IMR-90 (cell line): ENCODE measurements around the gene MEDAG. TPM values are rescaled to one million over a fixed set of nuclear protein-coding genes. Genes with fewer than 3 reads are reported as not detected.

Experiments used
- ATAC-seq: fragments of 200-7000 bp; cut with Tn5 transposase; 2 replicates; pipeline ENCODE4 v1.9.1; 2020; ENCODE audit warnings: low read depth, mild to moderate bottlenecking, moderate library complexity
- BruUV-seq: library from RNA; stranded (reverse); fragments of 400-500 nt; replicated peaks from 2 replicates; lab custom pipeline; 2021; lab: Mats Ljungman, UMichigan
- CTCF ChIA-PET: fragments of 300-600 bp; formaldehyde crosslinking; extraction: SDS; loops from one replicate; lab custom pipeline; 2021; ENCODE audit warnings: antibody characterized with exemption; lab: Yijun Ruan, JAX
- POLR2A ChIA-PET: fragments of 300-600 bp; sonication (Branson Sonifier 250); formaldehyde crosslinking; loops from one replicate; lab custom pipeline; 2022; ENCODE audit warnings: antibody characterized with exemption; ENCODE audit not compliant: unreplicated experiment; lab: Charles Lee
- DNase-seq: peaks from one replicate; pipeline ENCODE4 v3.0.0; 2013
- H2AFZ ChIP-seq: replicated peaks from 2 replicates; pipeline ENCODE3; 2013; ENCODE audit warnings: low read length, mild to moderate bottlenecking; ENCODE audit not compliant: poor library complexity
- H2AK5ac ChIP-seq: 2 replicates; pipeline ENCODE4 v1.6.1; 2013; ENCODE audit warnings: low read depth, low read length, inconsistent platforms
- H2AK9ac ChIP-seq: replicated peaks from 2 replicates; pipeline ENCODE3; 2013; ENCODE audit warnings: mild to moderate bottlenecking, low read depth, low read length, moderate library complexity; ENCODE audit not compliant: poor library complexity
- H2BK120ac ChIP-seq: 2 replicates; pipeline ENCODE4 v1.6.1; 2013; ENCODE audit warnings: low read depth, low read length, inconsistent platforms
- H2BK15ac ChIP-seq: 3 replicates; pipeline ENCODE4 v1.6.1; 2013; ENCODE audit warnings: low read depth, low read length, inconsistent platforms
- H2BK20ac ChIP-seq: 2 replicates; pipeline ENCODE4 v1.6.1; 2013; ENCODE audit warnings: low read depth, mild to moderate bottlenecking, inconsistent platforms, low read length, moderate library complexity
- H2BK5ac ChIP-seq: 2 replicates; pipeline ENCODE4 v1.6.1; 2013; ENCODE audit warnings: mild to moderate bottlenecking, low read depth, low read length, inconsistent platforms; ENCODE audit not compliant: poor library complexity, severe bottlenecking
- H3K14ac ChIP-seq: replicated peaks from 2 replicates; pipeline ENCODE4 v1.6.1; 2013; ENCODE audit warnings: low read depth, low read length, inconsistent platforms
- H3K18ac ChIP-seq: 2 replicates; pipeline ENCODE4 v1.6.1; 2013; ENCODE audit warnings: low read depth, low read length, control low read depth
- H3K23ac ChIP-seq: 2 replicates; pipeline ENCODE4 v1.6.1; 2013; ENCODE audit warnings: low read depth, low read length, inconsistent platforms
- H3K27ac ChIP-seq: 2 replicates; pipeline ENCODE4 v1.5.1; 2013; ENCODE audit warnings: mild to moderate bottlenecking, control low read depth, low read length; ENCODE audit not compliant: insufficient read depth
- H3K27me3 ChIP-seq: 2 replicates; pipeline ENCODE4 v1.6.1; 2013; ENCODE audit warnings: low read length; ENCODE audit not compliant: control insufficient read depth, insufficient read depth
- H3K36me3 ChIP-seq: 2 replicates; pipeline ENCODE4 v1.6.1; 2013; ENCODE audit warnings: low read length, mixed read lengths; ENCODE audit not compliant: control insufficient read depth, insufficient read depth
- H3K4ac ChIP-seq: 2 replicates; pipeline ENCODE4 v1.6.1; 2013; ENCODE audit warnings: low read depth, low read length, inconsistent platforms
- H3K4me1 ChIP-seq: 2 replicates; pipeline ENCODE4 v1.6.1; 2013; ENCODE audit warnings: low read length, mixed read lengths; ENCODE audit not compliant: control insufficient read depth, insufficient read depth
- H3K4me2 ChIP-seq: 2 replicates; pipeline ENCODE4 v1.6.1; 2013; ENCODE audit warnings: low read depth, mild to moderate bottlenecking, control low read depth, low read length, moderate library complexity
- H3K4me3 ChIP-seq: 2 replicates; pipeline ENCODE4 v1.5.1; 2013; ENCODE audit warnings: low read depth, mild to moderate bottlenecking, control low read depth, low read length, moderate library complexity; ENCODE audit not compliant: insufficient read depth
- H3K56ac ChIP-seq: 2 replicates; pipeline ENCODE4 v1.6.1; 2013; ENCODE audit warnings: low read length, inconsistent platforms; ENCODE audit not compliant: insufficient read depth; ENCODE audit errors: extremely low read depth
- H3K79me1 ChIP-seq, 2 experiments: 2 replicates each; pipeline ENCODE4 v1.6.1; 2013; ENCODE audit warnings: low read length in 2 of 2, inconsistent platforms in 1 of 2, low read depth in 1 of 2
- H3K9ac ChIP-seq: 2 replicates; pipeline ENCODE4 v1.6.1; 2013; ENCODE audit warnings: low read depth, low read length, control low read depth
- H3K9me1 ChIP-seq: 2 replicates; pipeline ENCODE4 v1.6.1; 2013; ENCODE audit warnings: low read length, inconsistent platforms; ENCODE audit not compliant: insufficient read depth
- H3K9me3 ChIP-seq: 2 replicates; pipeline ENCODE4 v1.6.1; 2013; ENCODE audit warnings: low read length; ENCODE audit not compliant: control insufficient read depth, insufficient read depth
- H4K20me1 ChIP-seq: 2 replicates; pipeline ENCODE4 v1.6.1; 2013; ENCODE audit warnings: low read length, inconsistent platforms; ENCODE audit not compliant: insufficient read depth
- H4K5ac ChIP-seq: 2 replicates; pipeline ENCODE4 v1.6.1; 2013; ENCODE audit warnings: mild to moderate bottlenecking, low read depth, low read length, control low read depth
- H4K8ac ChIP-seq, 2 experiments: 2 replicates each; pipeline ENCODE4 v1.6.1; 2013; ENCODE audit warnings: low read depth in 2 of 2, low read length in 2 of 2, control low read depth in 1 of 2, inconsistent platforms in 1 of 2
- H4K91ac ChIP-seq: 2 replicates; pipeline ENCODE4 v1.6.1; 2013; ENCODE audit warnings: low read depth, low read length, inconsistent platforms; ENCODE audit not compliant: insufficient read depth
- BHLHE40 ChIP-seq: fragments of 150-350 bp; IDR thresholded peaks from 2 replicates; pipeline ENCODE4 v1.6.1; 2016; ENCODE audit warnings: mild to moderate bottlenecking, low read depth, low read length
- CEBPB ChIP-seq: IDR thresholded peaks from 2 replicates; pipeline ENCODE4 v1.6.1; 2012; ENCODE audit warnings: low read depth, low read length, improper control_type of control experiment
- CHD1 ChIP-seq: IDR thresholded peaks from 2 replicates; pipeline ENCODE4 v1.6.1; 2012; ENCODE audit warnings: low read depth, low read length, improper control_type of control experiment
- FOS ChIP-seq: fragments of 150-350 bp; IDR thresholded peaks from 2 replicates; pipeline ENCODE4 v1.6.1; 2016; ENCODE audit warnings: low read depth, low read length
- MAFK ChIP-seq: IDR thresholded peaks from 2 replicates; pipeline ENCODE4 v1.6.1; 2012; ENCODE audit warnings: low read depth, low read length, improper control_type of control experiment
- MAZ ChIP-seq: IDR thresholded peaks from 2 replicates; pipeline ENCODE4 v1.6.1; 2012; ENCODE audit warnings: low read depth, mild to moderate bottlenecking, low read length, improper control_type of control experiment, moderate library complexity, borderline replicate concordance
- MXI1 ChIP-seq: IDR thresholded peaks from 2 replicates; pipeline ENCODE4 v1.6.1; 2012; ENCODE audit warnings: low read depth, mild to moderate bottlenecking, low read length, moderate library complexity, borderline replicate concordance
- NFE2L2 ChIP-seq: fragments of 150-350 bp; IDR thresholded peaks from 2 replicates; pipeline ENCODE4 v1.6.1; 2016; ENCODE audit warnings: low read depth, mild to moderate bottlenecking, low read length
- POLR2A ChIP-seq: IDR thresholded peaks from 2 replicates; pipeline ENCODE4 v1.6.1; 2012; ENCODE audit warnings: mild to moderate bottlenecking, low read depth, low read length
- RAD21 ChIP-seq: IDR thresholded peaks from 2 replicates; pipeline ENCODE4 v1.6.1; 2012; ENCODE audit warnings: low read length, improper control_type of control experiment
- RCOR1 ChIP-seq: IDR thresholded peaks from 2 replicates; pipeline ENCODE4 v1.6.1; 2012; ENCODE audit warnings: mild to moderate bottlenecking, low read length, improper control_type of control experiment; ENCODE audit not compliant: insufficient replicate concordance
- RFX5 ChIP-seq: IDR thresholded peaks from 2 replicates; pipeline ENCODE4 v1.8.0; 2012; ENCODE audit warnings: low read depth, mild to moderate bottlenecking, low read length, moderate library complexity
- SMC3 ChIP-seq: fragments of 150-350 bp; IDR thresholded peaks from 2 replicates; pipeline ENCODE4 v1.6.1; 2016; ENCODE audit warnings: low read depth, mild to moderate bottlenecking, antibody characterized with exemption, low read length, moderate library complexity
- USF2 ChIP-seq: fragments of 150-350 bp; IDR thresholded peaks from 2 replicates; pipeline ENCODE4 v1.6.1; 2017; ENCODE audit warnings: mild to moderate bottlenecking, antibody characterized with exemption, low read length, low read depth
- WGBS, 2 experiments: methylation state at CpG; one replicate each; pipeline versions ENCODE4 v1.1.5 to v1.1.7; 2013; ENCODE audit warnings: missing lambda C conversion rate in 2 of 2; ENCODE audit not compliant: insufficient read length in 1 of 2; ENCODE audit errors: extremely low coverage in 2 of 2; 5-methylcytosine and 5-hydroxymethylcytosine counted together
- dilution Hi-C: fragments of 300-500 bp; cut with HindIII; formaldehyde crosslinking; loops from one replicate; pipeline ENCODE4 v1.14.3; 2018; ENCODE audit warnings: low sequenced_read_pairs; ENCODE audit not compliant: unreplicated experiment
- in situ Hi-C: fragments of 300-500 bp; cut with MboI; formaldehyde crosslinking; loops from 3 replicates; pipeline ENCODE4 v1.14.3; 2019; ENCODE audit warnings: low sequenced_read_pairs, inconsistent platforms, mixed read lengths
- intact Hi-C: fragments of 100-400 bp; cut with micrococcal nuclease; formaldehyde crosslinking; loops from 2 replicates; pipeline ENCODE4 v1.10.0; 2022
- polyA plus RNA-seq, 3 experiments: library from polyadenylated mRNA; depleted of rRNA; stranded (reverse); fragments of >200 nt; gene quantifications; 2 replicates each; pipeline ENCODE4 v1.2.3, GENCODE V29; 2012; ENCODE audit warnings: low replicate concordance in 1 of 3
- total RNA-seq: library from RNA; depleted of rRNA; stranded (reverse); fragments of >200 nt; gene quantifications from 2 replicates; pipeline ENCODE4 v1.2.3, GENCODE V29; 2012
- TF ChIP-seq, protein P1 (sequence below): fragments of 150-350 bp; IDR thresholded peaks from 2 replicates; pipeline ENCODE4 v1.6.1; 2016; ENCODE audit warnings: low read depth, mild to moderate bottlenecking, low read length, moderate library complexity, borderline replicate concordance
- TF ChIP-seq, protein P2 (sequence below): conservative IDR thresholded peaks from 2 replicates; pipeline ENCODE4 v1.5.1; 2012; ENCODE audit warnings: mild to moderate bottlenecking, low read depth, low read length, improper control_type of control experiment

The MEDAG gene
- total and polyA plus RNA-seq, 2 of the 4 experiments (the other 2 are of a cell fraction), result 0.32 to 0.36 TPM

DNA sequence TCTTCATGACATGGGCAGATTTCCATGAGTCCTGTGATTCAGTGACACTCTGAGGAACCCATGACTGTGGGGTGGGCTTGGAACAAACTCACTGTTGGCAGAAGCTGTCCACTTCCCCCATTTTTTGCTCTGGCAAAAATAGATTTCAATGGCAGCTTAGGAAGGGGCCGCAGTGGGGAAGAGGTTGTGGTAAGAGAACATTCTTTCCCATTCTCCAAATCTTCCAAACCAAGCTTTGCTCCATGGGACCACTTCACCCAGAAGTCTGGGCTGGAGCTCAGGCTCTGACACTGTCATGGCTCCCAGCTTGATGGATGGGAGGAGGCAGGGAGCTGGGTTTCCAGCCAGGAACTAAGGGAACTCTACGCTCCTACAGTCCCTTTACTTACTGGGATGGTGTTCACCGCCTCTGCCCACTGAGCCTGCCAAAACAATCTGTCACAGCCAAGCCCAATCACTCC lies 24.9 kb upstream of the MEDAG start:
- peak overlapping the region; percentile 68 for H2AK9ac ChIP-seq
- POLR2A ChIA-PET, result interaction anchor here (0.6 kb wide), 1 partner anchor 8 kb away, joined by 3 read pairs; no protein-coding TSS in a partner anchor
- dilution Hi-C loops (no loop called here), in situ Hi-C loops (no loop called here), intact Hi-C loops (loop anchor here (10.0 kb wide), 1 partner anchor 254 kb away; no protein-coding TSS in a partner anchor)
- 0 out of 2 replicates have a peak overlapping the region, but pooled peaks have one; percentile 9 for H3K9ac ChIP-seq
- H3K4me3 ChIP-seq, result no peak overlapping the region
- no peak for DNase-seq
- H4K20me1 ChIP-seq, result no peaks in the 10 kb centered on the region
- H3K27me3 ChIP-seq, result no peaks in the 10 kb centered on the region
- peak overlapping the region; percentile 88 for H3K27ac ChIP-seq
- peak overlapping the region; percentile 81 for H3K4ac ChIP-seq
- no peaks in the 10 kb centered on the region for H3K36me3 ChIP-seq
- H2BK120ac ChIP-seq, result peak overlapping the region; percentile 89
- H3K56ac ChIP-seq, result peak overlapping the region; percentile 81
- no peak for TF ChIP-seq BHLHE40
- TF ChIP-seq MAFK, result no peak
- no peak for TF ChIP-seq MXI1
- no peak for TF ChIP-seq SMC3
- no peak for TF ChIP-seq CHD1
- TF ChIP-seq, protein P1, sequence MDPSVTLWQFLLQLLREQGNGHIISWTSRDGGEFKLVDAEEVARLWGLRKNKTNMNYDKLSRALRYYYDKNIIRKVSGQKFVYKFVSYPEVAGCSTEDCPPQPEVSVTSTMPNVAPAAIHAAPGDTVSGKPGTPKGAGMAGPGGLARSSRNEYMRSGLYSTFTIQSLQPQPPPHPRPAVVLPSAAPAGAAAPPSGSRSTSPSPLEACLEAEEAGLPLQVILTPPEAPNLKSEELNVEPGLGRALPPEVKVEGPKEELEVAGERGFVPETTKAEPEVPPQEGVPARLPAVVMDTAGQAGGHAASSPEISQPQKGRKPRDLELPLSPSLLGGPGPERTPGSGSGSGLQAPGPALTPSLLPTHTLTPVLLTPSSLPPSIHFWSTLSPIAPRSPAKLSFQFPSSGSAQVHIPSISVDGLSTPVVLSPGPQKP, result no peak
- TF ChIP-seq RAD21, result no peak
- no peak for TF ChIP-seq NFE2L2
- TF ChIP-seq, protein P2, sequence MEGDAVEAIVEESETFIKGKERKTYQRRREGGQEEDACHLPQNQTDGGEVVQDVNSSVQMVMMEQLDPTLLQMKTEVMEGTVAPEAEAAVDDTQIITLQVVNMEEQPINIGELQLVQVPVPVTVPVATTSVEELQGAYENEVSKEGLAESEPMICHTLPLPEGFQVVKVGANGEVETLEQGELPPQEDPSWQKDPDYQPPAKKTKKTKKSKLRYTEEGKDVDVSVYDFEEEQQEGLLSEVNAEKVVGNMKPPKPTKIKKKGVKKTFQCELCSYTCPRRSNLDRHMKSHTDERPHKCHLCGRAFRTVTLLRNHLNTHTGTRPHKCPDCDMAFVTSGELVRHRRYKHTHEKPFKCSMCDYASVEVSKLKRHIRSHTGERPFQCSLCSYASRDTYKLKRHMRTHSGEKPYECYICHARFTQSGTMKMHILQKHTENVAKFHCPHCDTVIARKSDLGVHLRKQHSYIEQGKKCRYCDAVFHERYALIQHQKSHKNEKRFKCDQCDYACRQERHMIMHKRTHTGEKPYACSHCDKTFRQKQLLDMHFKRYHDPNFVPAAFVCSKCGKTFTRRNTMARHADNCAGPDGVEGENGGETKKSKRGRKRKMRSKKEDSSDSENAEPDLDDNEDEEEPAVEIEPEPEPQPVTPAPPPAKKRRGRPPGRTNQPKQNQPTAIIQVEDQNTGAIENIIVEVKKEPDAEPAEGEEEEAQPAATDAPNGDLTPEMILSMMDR, result no peak
- no peak for TF ChIP-seq CEBPB
- no peak for TF ChIP-seq RFX5
- TF ChIP-seq MAZ, result no peak
- no peak for TF ChIP-seq POLR2A
- no peak for TF ChIP-seq USF2
- no peak for TF ChIP-seq FOS
- TF ChIP-seq RCOR1, result no peak
- peaks cover 27% of the 10 kb centered on the region for H3K4me1 ChIP-seq
- H4K91ac ChIP-seq, result peak overlapping the region; percentile 94
- peaks cover 0 to 5% of the 10 kb centered on the region in 2 experiments; a peak in 1 of 4 replicates for H3K79me1 ChIP-seq
- H3K18ac ChIP-seq, result peak overlapping the region; percentile 97
- H2BK20ac ChIP-seq, result peak overlapping the region; percentile 87
- H4K5ac ChIP-seq, result peak overlapping the region; percentile 86
- H2BK5ac ChIP-seq, result peak overlapping the region; percentile 96
- ATAC-seq, result peak; percentile 4; the same call in 1 of the 2 replicates
- peak overlapping the region; percentile 80 for H3K14ac ChIP-seq
- no CpG with 5 or more reads among the region's 3 CpGs for WGBS, 2 experiments
- H2BK15ac ChIP-seq, result peak overlapping the region; percentile 75
- H3K4me2 ChIP-seq, result peak overlapping the region; percentile 21
- no peaks in the 10 kb centered on the region for H3K9me3 ChIP-seq
- CTCF ChIA-PET, result interaction anchor here (1.1 kb wide), 1 partner anchor 97 kb away, joined by 3 read pairs; no protein-coding TSS in a partner anchor
- H3K9me1 ChIP-seq, result peaks cover 18% of the 10 kb centered on the region
- peak overlapping the region; percentile 54 for H2AFZ ChIP-seq
- H2AK5ac ChIP-seq, result peak overlapping the region; percentile 83
- peak overlapping the region; percentile 33 to 90 for H4K8ac ChIP-seq
- no TSS peak for BruUV-seq
- peak overlapping the region; percentile 51 for H3K23ac ChIP-seq
